ENCODE measurements around the gene PGM5.

DNA sequence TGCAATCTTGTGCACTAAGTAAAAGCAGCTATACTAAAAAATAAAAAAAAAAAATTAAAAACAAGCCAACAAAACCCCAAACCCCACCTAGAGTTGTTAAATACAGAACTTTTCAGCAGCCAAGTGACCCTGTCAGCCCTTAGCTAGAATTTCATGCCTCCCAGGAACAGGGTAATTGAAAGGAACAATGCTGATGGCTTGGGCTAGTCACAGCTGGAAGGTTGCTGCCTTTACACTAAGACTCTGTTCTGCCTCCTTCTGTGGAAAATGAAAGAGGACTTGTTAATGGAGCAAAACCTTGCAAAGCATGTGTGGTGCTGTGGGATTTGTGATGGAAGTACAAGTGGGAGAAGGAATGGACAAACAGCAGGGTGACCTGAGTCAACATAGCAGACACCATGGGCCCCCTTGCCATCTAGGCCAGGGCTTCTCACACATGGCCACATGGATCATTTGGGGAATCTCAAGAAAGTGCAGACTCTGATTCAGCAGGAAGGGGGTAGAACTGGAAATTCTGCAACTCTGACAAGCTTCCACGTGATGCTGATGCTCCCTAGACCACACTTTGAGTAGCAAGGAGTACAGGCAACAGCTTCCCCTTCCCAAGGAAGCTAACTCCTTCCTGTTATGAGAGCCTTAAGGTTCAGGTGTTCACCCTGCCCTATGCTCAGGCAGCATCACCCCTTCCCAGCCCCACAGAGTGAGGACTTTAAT lies 199.2 kb downstream of the PGM5 start:
- no peak for TF ChIP-seq EP300 (IDR thresholded peaks at IDR 0.05; ENCODE audit: borderline replicate concordance)
- no peak for TF ChIP-seq TAF1 (IDR thresholded peaks at IDR 0.05; ENCODE audit: low read depth)
- no peak for TF ChIP-seq USF1 (IDR thresholded peaks at IDR 0.05)
- TF ChIP-seq CEBPB (IDR thresholded peaks at IDR 0.05) = no peak
- TF ChIP-seq, protein P1, sequence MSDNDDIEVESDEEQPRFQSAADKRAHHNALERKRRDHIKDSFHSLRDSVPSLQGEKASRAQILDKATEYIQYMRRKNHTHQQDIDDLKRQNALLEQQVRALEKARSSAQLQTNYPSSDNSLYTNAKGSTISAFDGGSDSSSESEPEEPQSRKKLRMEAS (IDR thresholded peaks at IDR 0.05) = no peak
- TF ChIP-seq RAD21 (IDR thresholded peaks at IDR 0.05; ENCODE audit: low read depth) = no peak
- TF ChIP-seq TCF12 (IDR thresholded peaks at IDR 0.05; ENCODE audit: low read depth) = no peak

All from Ishikawa (cell line).